Suppressor macrophage (primary cell): ENCODE results near the gene PEX13.
"Not testable (repeated sequence)": the region's sequence is repeated elsewhere in the genome, so short reads cannot be mapped to it uniquely, and the experiment has no call there.

ENCODE experiments used
- DNase-seq, 4 experiments: peaks; one replicate each; pipeline ENCODE4 v3.0.0-alpha.2; 2020 to 2022

The PEX13 gene

DNA sequence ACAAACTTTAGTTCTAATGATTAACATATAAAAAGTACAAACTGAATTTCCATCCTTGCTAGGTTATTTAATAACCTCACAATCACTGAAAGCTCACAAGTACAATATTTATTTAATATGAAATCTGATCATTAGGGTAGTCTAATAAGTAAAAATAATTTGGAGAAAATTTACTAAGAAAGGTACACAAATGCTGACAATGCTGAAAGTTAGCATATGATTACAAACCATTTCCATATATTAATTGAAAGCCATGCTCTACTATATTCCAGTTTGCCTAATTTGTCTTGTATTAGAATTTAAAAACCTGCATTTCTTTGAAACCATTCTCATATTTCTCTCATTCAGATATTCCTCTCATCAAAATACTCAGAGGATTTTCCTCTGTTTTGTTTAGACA lies 8.2 kb upstream of the PEX13 start:
- DNase-seq: no peak

DNA sequence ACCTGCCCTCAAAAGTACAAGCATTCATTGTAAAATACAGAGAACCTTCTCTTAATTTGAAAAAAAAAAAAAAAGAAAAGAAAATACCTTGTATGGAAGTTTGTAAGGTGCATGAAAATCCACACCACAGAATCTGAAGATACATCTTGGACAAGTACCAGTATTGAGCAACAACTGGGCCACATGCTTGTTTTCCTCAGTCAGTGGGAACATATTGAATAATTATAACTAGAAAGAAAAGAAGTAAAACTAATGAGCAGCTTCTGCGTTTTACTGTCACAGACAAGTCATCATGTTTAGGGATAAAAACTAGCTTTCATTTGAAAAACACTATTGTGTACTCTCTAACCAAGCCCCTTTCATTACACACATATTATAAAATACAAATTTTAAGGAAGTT lies 5.8 kb upstream of the PEX13 start:
- peak; percentile 17 to 43 (median 40) for DNase-seq

DNA sequence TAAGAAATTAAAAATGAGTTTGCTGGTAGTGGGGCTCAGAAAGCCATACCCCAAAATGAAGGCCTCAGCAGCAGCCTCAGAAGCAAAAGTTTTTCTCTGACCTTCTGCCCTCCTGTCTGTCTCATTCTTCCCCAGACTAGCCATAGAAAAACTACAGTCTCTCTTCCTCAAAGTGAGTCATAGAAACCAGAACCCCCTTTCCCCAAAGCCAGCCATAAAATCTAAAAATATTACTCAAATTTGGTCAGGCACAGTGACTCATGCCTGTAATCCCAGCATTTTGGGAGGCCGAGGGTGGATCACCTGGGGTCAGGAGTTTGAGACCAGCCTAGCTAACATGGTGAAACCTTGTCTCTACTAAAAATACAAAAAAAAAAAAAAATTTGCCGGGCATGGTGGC lies 5.2 kb upstream of the PEX13 start:
- peak; percentile 60 to 85 (median 72) for DNase-seq

DNA sequence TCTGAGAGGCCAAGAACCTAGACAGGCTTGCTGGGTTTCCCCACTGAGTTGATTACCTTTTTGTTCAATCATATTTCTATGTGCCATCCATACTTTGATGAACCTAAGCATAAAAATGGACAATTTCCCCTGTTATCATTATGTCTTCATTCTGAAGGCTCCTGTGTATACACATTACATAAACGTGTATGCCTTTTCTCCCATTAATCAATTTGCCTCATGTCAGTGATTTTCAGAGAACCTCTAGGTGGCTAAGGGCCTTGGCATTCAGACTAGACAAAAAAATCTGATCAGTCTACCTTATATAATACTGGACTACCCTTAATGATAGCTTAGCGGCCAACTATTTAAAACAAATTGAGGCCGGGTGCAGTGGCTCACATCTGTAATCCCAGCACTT lies 4.1 kb upstream of the PEX13 start:
- DNase-seq: no peak

DNA sequence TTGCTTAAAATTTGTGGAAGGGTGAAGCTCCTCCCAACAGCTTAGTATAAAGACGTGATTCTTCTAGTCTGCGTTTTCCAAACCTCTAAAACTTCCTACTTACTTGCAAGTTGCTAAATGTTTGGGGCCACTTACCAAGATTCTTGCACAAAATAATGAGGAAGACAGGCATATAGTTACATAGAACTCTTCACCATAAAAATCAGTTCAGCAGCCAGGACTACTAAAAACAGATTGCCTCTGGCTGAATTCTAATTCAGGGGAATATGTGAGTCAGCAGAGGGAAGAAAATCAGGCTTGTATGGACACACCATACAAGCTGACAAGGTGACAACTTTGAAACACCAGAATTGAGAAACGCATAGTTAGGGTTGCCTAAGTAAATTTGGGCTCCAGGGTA lies 2.8 kb upstream of the PEX13 start:
- DNase-seq: peak; percentile 42 to 82 (median 60)

DNA sequence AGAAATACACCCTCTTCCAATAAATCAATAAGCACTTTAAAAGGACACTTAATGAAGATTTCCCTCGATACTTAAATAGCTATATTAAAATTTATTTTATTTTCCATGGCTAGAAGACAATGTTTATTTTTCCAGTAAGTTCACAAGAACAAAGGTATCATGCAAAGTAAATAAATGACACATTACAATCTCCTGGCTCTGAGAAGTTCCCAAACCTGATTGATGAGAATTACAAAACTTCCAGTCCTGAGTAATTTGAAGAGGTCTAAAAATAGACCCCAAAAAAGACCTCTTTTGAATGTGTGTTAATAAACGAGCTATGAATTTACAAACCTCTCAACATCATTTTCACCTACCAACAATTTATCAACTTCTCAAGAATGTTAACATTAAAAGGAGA lies 1.5 kb upstream of the PEX13 start:
- no peak for DNase-seq

DNA sequence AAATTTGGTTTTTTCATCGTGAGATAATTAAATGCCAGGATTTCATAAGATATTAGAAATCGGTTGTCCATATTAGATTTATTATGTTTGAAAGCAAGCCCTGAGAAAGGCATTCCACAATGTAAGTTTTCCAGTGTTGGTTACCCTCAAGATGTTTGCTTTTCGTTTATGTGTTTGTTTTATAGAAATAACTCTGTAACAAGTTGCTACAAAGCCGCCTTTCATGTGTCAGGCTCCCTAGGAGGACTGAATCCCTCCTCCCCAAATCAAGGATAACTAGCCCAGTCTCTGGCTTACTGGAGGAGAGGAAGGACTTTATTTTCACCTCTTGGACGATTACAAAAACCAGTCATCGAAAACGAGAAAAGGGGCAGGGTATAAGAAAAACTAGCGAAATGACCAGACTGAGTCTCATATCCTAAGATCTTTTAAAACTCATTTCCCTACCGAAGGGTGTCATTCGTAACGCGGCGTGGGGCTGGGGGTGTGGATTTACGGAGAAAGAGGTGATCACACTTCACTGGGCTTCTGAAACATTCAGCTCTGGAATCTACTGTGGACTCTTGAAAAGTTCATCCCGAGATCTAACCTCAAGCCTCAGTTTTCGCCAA lies 1.0 kb upstream of the PEX13 start:
- no peak for DNase-seq

DNA sequence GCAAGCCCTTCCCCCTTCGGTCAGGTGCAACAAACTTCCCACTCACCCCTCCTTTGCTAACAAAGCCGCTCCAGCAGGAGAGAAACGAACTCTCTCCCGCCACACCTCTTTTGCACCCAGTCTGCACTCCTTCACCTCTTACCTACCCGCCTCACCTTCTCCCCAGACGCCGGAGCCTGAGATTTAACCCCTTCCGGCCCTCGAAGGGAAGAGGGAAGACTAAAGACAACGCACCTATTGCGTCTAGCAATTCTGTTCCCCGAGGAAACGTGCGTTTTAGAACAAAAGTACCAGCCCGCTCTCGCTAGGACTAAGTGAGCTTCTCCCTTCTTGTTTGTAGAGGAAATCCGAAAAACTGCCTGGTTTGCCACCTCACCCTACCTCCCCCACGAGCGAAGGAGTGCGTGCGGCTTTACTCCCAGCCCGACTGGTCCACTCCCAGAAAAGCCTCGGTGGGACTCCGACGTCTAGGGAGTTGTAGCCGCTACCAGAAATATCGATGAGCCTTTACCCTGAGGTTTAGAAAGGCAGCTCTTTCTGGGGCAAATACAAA lies 441 bp upstream of the PEX13 start:
- peak; percentile 75 to 84 (median 78) for DNase-seq

DNA sequence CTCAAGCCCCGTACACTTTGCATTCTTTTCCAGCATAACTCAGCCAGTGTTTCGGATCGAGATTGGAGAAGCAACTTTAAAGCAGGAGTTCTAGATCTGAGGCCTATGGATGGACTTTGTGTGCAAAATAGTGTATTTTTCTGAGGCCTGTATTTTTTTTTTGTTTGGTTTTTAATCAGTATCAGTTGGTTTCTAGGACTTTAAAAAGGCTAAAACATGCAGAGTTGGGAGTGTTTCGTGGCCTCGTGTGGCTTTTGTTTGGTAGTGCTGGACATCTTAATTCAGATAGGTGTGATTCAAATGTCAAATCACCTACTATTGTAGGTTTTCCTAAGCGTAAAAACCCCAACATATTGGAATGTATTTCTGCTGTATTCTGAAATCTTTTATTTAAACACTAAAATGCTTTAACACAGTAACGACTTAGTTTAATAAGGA lies 817 bp downstream of the PEX13 start:
- peak in 1 of 4 experiments; percentile 51 for DNase-seq

DNA sequence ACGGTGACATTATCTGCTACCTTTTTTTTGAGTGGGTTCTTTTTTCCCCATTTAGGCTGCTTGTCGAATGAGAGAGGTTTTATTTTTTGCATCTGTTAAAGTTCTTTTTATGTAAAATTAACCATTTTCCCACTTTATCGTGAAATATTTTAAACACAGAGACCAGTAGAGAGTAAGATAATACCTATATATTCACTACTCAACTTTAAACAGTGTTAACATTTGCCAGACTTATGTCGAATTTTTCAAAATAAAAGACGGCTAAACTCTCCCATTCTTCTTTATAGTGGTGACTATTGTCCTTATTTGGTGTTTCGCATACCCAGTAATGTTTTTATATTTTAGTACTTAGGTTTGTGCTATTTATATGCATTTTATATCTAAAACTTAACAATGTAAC lies 1.3 kb downstream of the PEX13 start:
- DNase-seq: no peak

DNA sequence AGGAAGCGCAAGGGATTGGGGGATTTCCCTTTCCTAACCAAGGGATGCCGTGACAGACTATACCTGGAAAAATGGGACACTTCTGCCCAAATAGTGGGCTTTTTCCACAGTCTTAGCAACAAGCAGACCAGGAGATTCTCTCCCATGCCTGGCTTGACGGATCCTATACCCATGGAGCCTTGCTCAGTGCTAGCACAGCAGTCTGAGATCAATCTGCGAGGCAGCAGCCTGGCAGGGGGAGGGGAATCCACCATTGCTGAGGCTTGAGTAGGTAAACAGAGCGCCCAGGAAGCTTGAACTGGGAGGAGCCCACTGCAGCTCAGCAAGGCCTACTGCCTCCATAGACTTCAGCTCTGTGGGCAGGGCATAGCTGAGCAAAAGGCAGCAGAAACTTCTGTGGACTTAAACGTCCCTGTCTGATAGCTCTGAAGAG lies 3.7 kb downstream of the PEX13 start:
- DNase-seq: no peak

DNA sequence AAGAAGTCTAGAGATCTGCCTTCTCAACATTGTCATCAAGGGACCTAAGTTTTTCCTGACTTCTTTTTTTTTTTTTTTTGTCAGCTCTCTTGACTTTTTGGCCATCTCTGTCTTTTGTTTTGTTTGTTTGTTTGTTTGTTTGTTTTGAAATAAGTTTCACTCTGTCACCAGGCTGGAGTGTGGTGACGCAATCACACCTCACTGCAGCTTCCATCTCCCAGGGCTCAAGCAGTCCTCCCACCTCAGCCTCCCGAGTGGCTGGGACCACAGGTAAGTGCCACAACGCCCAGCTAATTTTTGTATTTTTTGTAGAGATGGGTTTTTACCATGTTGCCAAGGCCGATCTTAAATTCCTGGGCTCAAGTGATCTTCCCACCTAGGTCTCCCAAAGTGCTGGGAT lies 6.2 kb downstream of the PEX13 start:
- no peak for DNase-seq

DNA sequence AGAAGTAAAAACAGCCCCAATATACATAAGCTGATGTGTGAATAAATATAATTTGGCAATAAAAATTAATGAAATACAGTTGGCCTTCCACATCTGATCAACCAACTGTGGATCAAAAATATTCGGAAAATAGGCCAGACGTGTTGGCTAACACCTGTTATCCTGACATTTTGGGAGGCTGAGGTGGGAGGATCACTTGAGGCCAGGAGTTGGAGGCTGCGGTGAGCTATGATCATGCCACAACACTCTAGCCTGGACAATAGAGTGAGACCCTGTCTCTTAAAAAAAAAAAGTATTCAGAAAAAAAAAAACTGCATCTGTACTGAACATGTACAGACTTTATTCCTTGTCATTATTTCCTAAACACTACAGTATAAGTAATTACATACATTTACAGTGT lies 12.0 kb downstream of the PEX13 start:
- DNase-seq: no peak

DNA sequence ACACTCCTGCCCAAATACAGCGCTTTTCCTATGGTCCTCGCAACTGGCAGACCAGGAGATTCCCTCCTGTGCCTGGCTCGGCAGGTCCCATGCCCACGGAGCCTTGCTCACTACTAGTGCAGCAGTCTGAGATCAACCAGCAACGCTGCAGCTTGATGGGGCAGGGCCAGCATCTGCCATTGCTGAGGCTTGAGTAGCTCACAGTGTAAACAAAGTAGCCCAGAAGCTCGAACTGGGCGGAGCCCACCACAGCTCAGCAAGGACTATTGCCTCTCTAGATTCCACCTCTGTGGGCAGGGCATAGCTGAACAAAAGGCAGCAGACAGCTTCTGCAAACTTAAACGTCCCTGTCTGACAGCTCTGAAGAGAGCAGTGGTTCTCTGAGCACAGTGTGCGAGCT lies 17.1 kb downstream of the PEX13 start:
- not testable (repeated sequence) for DNase-seq

DNA sequence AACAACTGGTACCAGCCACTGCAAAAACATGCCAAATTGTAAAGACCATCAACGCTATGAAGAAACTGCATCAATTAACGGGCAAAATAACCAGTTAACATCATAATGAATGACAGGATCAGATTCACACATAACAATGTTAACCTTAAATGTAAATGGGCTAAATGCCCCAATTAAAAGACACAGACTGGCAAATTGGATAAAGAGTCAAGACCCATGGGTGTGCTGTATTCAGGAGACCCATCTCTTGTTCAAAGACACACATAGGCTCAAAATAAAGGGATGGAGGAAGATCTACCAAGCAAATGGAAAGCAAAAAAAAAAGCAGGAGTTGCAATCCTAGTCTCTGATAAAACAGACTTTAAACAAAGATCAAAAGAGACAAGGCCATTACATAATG lies 19.1 kb downstream of the PEX13 start:
- not testable (repeated sequence) for DNase-seq

DNA sequence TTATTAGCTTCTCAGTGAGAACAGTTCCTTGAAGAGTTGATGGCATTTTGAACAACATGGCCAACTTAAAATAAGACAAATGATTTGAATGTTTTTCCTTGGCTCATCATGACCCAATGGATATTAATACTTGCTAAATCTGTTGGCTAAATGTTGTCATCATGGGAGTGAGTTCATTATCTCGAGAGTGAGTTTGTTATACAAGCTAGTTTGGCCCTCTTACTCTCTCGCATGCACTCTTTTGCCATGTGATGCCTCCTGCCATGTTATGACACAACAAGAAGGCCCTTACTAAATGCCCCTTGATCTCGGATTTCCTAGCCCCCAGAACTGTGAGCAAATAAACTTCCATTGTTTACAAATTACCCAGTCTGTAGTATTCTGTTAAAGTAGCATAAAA lies 25.3 kb downstream of the PEX13 start:
- DNase-seq: no peak

DNA sequence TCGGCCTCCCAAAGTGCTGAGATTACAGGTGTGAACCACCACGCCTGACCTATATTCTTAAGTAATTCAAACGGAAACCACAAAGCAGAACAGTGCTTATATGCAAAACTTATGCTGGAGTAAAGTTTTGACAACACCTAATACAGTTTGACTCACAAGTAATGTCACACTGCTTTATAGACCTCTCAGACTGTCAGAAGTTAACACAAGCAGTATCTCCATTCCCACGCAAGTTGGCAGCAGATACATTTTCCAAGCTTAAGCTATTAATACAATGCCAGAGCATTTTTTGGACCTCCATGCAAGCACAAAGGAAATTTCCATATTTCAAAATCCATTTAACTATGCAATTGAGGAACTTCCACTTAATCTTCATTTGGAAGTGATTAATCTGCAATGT lies 27.1 kb downstream of the PEX13 start:
- DNase-seq: peak in 2 of 4 experiments; percentile 20 to 35

DNA sequence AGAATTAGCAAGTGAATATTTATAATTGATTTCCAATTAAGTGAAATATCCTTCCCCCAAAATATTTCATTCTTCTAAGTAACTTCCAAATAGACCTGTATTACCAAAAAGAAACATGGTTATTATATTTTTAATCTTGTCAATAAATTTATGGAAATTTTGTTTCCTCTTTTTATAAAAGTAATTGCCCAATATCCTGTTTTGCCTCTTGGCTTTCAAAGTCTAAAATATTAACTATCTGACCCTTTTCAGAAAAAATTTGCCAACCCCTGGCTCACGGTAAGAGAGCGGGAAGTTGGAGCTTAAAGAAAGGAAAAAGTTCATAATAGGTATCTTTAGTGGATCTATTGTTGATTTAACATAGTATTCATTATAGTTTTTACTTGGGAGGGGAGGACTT lies 27.7 kb downstream of the PEX13 start:
- peak in 3 of 4 experiments; percentile 8 to 32 (median 30) for DNase-seq

DNA sequence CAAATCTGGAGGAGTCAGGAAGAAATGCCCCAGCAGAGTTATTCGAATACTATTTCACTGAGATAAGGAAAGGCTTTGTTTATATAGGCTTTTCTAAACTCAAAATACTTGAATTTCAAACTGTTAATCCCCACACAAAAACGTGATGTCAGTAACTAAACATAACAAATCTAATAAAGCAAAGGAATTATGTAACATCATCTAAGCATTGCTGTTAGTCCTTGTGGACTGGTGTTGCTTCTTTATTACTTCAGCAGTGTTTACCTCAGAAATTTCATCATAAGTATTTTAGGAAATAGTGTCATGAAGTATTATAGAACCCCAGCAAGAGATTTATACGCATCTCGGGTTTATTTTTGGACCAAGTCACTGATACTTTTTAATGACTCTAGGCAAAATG lies 28.5 kb downstream of the PEX13 start:
- peak in 2 of 4 experiments; percentile 33 to 44 for DNase-seq

DNA sequence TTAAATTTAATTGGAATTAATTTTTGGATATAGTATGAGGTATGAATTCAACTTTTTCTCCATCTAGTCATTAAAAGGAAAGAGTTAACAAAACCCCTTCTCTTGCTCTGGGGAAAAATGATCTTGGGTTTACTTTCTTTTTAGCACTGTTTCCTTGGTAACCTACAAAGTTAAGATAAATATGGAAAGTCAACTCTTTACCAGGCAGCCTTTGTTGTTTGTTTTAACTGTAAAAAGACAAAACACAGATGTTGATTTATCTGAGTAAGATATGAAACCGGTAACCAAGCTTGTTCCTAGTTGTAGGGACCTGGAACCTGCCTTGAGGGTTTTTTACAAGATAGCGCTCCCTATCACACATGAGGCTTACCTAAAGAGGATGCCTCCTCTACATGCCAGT lies 38.0 kb downstream of the PEX13 start:
- no peak for DNase-seq

DNA sequence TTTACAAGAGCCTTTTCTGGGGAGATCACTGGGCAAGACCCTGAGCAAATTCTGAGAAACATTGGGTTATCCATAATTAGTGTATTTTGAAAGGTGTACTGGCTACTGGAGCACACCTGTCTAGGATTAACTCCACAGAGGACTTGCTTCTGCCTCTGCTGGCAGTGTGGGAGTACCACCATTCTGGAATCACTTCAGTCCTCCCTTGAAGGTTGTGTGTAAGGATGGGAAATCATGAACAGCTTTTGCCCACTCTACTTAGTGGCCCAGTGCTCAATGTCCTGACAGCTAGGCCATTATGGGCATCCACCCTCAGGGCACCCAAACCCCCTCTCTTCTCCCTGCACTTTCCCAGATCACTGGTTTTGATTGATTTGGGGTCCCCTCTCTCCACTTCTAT lies 40.0 kb downstream of the PEX13 start:
- no peak for DNase-seq

DNA sequence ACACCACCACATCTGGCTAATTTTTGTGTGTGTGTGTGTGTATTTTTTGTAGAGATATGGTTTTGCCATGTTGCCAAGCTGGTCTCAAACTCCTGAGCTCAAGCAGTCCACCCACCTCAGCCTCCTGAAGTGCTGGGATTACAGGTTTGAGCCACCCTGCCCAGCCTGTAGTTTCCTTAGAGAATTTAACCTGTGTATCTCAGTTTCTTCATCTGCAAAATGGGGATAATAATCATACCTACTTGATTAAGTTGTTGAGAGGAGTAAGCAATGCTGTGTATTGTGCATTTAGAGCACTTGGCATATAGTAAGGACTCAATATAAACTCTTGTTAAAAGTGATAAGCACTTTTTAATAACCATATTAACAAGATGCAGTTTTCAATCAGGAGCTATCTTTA lies 41.9 kb downstream of the PEX13 start:
- no peak for DNase-seq

DNA sequence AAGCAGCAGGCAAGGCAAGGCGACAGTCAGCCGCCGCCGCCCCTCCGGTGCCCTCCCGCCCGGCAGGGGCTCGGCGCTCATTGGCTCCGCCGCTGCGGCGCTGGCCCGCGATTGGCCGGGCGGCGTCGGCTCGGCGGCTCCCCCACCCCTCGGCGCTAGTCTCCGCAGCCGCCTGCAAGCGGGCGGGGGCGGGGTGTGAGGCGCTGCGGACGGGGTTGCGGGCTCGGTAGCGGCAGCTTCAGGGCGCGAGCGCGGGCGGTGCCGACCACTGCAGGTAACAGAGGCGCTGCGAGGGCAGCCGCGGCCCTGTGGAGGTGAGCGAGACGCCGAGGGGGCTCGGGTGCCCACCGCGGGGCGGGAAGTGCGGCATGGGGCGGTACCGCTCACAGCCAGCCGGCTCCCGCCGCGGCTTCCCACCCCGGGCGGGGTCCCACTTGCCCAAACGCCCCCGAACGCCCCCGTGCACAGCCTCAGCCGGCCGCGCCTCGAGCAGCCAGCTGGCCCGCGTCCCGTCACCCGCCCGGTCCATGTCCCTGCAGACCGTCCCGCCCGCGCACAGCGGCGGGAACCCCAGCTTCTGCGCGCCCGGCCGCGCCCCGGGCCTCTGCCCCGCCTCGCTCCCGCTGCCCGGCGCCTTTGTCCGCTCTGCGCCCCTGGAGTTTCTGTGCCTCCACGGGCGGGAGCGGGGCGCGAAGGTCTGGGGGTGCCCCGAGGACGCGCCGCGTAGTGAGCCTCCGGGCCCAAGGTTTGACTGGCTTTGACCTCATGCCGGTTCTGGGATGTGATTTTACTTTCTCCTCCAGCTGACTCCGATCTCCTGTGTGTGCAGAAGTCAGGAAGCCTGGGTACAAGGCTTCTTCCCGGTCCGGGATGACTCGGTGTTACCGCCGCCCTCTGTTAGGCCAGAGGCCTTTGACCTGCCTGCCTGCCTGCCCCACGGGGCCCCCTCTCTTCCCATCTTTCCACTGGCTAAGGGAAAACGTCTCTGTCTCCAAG lies 48.5 kb downstream of the PEX13 start, which contains the start of gene SANBR:
Gene SANBR (plus strand): TSS at position 158 of the 996 bp plus-strand sequence. CDS start 4,480 bp downstream, outside the sequence.
- DNase-seq: peak; percentile 95 to 97 (median 96)
